GM12878 (cell line): ENCODE results near the gene CAMKMT.

Experiments
- CEBPB ChIP-seq, 2 experiments: fragments of 150-350 bp in 1 of 2; IDR thresholded peaks; 2 replicates each; pipeline ENCODE4 v1.6.1; 2012 to 2014; ENCODE audit warnings: low read depth in 2 of 2, low read length in 2 of 2, borderline replicate concordance in 1 of 2, inconsistent platforms in 1 of 2
- EP300 ChIP-seq, 2 experiments: fragments of 150-350 bp in 1 of 2; IDR thresholded peaks; 2 replicates each; pipeline ENCODE4 v1.6.1; 2011 to 2012; ENCODE audit warnings: low read depth in 2 of 2, low read length in 2 of 2, borderline replicate concordance in 1 of 2, improper control_type of control experiment in 1 of 2, inconsistent platforms in 1 of 2; ENCODE audit not compliant: control insufficient read depth in 1 of 2
- POLR2AphosphoS5 ChIP-seq: IDR thresholded peaks from 2 replicates; pipeline ENCODE4 v1.6.1; 2011; ENCODE audit warnings: mild to moderate bottlenecking, low read length, inconsistent platforms
- RAD51 ChIP-seq: fragments of 450-650 bp; IDR thresholded peaks from 2 replicates; pipeline ENCODE4 v1.6.1; 2016; ENCODE audit warnings: moderate library complexity, mild to moderate bottlenecking, inconsistent platforms
- SUZ12 ChIP-seq: fragments of 200-600 bp; sonication (generic); IDR thresholded peaks from one replicate; pipeline ENCODE4 v1.6.1; 2018; ENCODE audit warnings: antibody characterized with exemption, mild to moderate bottlenecking; ENCODE audit not compliant: unreplicated experiment
- TAF1 ChIP-seq: IDR thresholded peaks from 2 replicates; pipeline ENCODE4 v1.6.1; 2011; ENCODE audit warnings: mild to moderate bottlenecking, low read depth, low read length, borderline replicate concordance

- TF ChIP-seq SUZ12 (no peak), EP300 (IDR thresholded peaks at IDR 0.05; ENCODE audit: borderline replicate concordance in 1 of 2, control insufficient read depth in 1 of 2, low read depth in 2 of 2, low read length in 2 of 2) (no peak), CEBPB (IDR thresholded peaks at IDR 0.05; ENCODE audit: borderline replicate concordance in 1 of 2, low read depth in 2 of 2, low read length in 2 of 2) (no peak), RAD51 (no peak), TAF1 (no peak), POLR2AphosphoS5 (no peak)
These were observed 62.5 kb downstream of the CAMKMT start for GRCh38 chr2:44424211-44424610.
